ENCODE measurements around the gene CAPN15. TPM values are rescaled to one million over a fixed set of nuclear protein-coding genes. Genes with fewer than 3 reads are reported as not detected.

CAPN15 gene
- total RNA-seq, 5 donors from 2014 or later (not counting 1 experiment from before 2014, with no cell fraction given): 61.7 to 89.0 (median 82.7) TPM

DNA sequence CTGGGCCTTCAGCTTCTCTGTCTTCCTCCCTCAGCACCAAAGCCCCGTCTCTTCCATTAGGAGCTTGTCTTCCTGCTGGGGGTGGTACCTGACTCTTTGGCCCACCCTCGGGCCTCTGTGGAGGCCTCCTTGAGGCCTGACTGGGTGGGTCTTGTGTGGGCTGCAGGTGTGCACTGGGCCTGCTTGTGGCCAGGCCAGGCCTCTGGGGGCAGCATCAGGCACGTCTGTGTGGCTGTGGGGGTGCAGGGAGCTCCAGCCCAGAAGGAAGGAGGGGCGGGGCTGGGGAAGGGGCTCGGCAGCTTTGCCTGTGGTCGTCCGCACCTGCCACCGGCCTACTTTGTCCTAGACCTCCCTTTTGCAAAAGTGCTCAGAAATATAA, 49.3 kb downstream of the CAPN15 start:
- no peaks in the 10 kb centered on the region for H3K36me3 Mint-ChIP-seq
- Histone ChIP-seq H3K27ac (ENCODE audit: low read length) (no peak overlapping the region), H3K4me1 (ENCODE audit: control insufficient read depth in 1 of 2, extremely low read depth in 1 of 2, insufficient read depth in 2 of 2, low read length in 2 of 2) (peaks cover 0 to 10% of the 10 kb centered on the region in 2 experiments), H3K27me3 (replicated peaks in 1 of 2; ENCODE audit: control insufficient read depth in 2 of 2, extremely low read depth in 1 of 2, insufficient read depth in 2 of 2, low read length in 1 of 2) (no peaks in the 10 kb centered on the region), H3K4me3 (ENCODE audit: control insufficient read depth in 1 of 2, extremely low read depth in 1 of 2, low read length in 1 of 2) (no peak overlapping the region), H3K36me3 (ENCODE audit: control insufficient read depth in 2 of 2, extremely low read depth in 1 of 2, insufficient read depth in 1 of 2, low read length in 1 of 2) (peaks cover 2 to 8% of the 10 kb centered on the region in 2 donors), H3K9me3 (no peaks in the 10 kb centered on the region)
- no peak overlapping the region for H3K4me3 Mint-ChIP-seq
- no peak for ATAC-seq (replicated peaks in 1 of 4)
- H3K27me3 Mint-ChIP-seq: no peaks in the 10 kb centered on the region
- H3K27ac Mint-ChIP-seq: no peak overlapping the region
- ChIA-PET POLR2A (no interaction called here), CTCF (interaction anchor here in 1 of 2 donors (0.6 to 0.7 kb wide), 2 partner anchors 10 to 184 kb away, joined by 4 to 6 read pairs; partner anchors contain the start of gene NHLRC4)
- DNase-seq: no peak
- WGBS (ENCODE audit: insufficient coverage): 0% methylated on average over 1 of the region's 8 CpGs
- H3K9me3 Mint-ChIP-seq: no peaks in the 10 kb centered on the region
- peaks cover 2 to 7% (median 4%) of the 10 kb centered on the region in 3 donors for H3K4me1 Mint-ChIP-seq

DNA sequence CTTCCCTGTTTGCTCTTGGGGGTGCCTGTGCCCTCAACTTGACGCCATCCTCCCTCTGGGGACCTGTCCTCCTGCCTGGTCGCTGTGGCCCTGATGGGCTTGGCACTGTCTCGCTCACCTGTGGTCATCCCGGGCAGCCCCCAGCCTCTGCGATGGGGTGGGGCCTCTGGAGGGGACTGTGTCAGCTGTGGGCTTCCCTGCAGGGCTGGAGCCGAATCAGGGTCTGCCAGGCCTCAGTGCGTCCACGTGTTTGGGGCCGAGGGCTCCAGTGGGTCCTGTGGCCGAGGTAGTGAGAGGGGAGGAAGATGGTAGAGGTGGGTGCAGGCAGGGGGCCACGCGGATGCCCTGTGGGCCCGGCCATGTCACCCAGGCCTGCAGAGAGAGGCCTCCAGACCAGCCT, 50.3 kb downstream of the CAPN15 start:
- no peak overlapping the region for H3K27ac Mint-ChIP-seq
- H3K4me1 ChIP-seq (ENCODE audit: control insufficient read depth in 1 of 2, extremely low read depth in 1 of 2, insufficient read depth in 2 of 2, low read length in 2 of 2): peaks cover 0 to 10% of the 10 kb centered on the region in 2 experiments
- CTCF ChIA-PET: no interaction called here
- no peak overlapping the region for H3K27ac ChIP-seq (ENCODE audit: low read length)
- no peaks in the 10 kb centered on the region for H3K9me3 ChIP-seq
- 97% methylated on average over 13 of the region's 13 CpGs for WGBS (ENCODE audit: insufficient coverage)
- DNase-seq (no peak), ATAC-seq (replicated peaks in 1 of 4) (no peak)
- no peaks in the 10 kb centered on the region for H3K36me3 Mint-ChIP-seq
- no peak overlapping the region for H3K4me3 Mint-ChIP-seq
- no peak overlapping the region for H3K4me3 ChIP-seq (ENCODE audit: control insufficient read depth in 1 of 2, extremely low read depth in 1 of 2, low read length in 1 of 2)
- POLR2A ChIA-PET: no interaction called here
- H3K27me3 ChIP-seq (replicated peaks in 1 of 2; ENCODE audit: control insufficient read depth in 2 of 2, extremely low read depth in 1 of 2, insufficient read depth in 2 of 2, low read length in 1 of 2): no peaks in the 10 kb centered on the region
- H3K27me3 Mint-ChIP-seq: no peaks in the 10 kb centered on the region
- peaks cover 0 to 3% (median 0%) of the 10 kb centered on the region in 3 donors for H3K4me1 Mint-ChIP-seq
- peaks cover 2 to 8% of the 10 kb centered on the region in 2 donors for H3K36me3 ChIP-seq (ENCODE audit: control insufficient read depth in 2 of 2, extremely low read depth in 1 of 2, insufficient read depth in 1 of 2, low read length in 1 of 2)
- no peaks in the 10 kb centered on the region for H3K9me3 Mint-ChIP-seq

DNA sequence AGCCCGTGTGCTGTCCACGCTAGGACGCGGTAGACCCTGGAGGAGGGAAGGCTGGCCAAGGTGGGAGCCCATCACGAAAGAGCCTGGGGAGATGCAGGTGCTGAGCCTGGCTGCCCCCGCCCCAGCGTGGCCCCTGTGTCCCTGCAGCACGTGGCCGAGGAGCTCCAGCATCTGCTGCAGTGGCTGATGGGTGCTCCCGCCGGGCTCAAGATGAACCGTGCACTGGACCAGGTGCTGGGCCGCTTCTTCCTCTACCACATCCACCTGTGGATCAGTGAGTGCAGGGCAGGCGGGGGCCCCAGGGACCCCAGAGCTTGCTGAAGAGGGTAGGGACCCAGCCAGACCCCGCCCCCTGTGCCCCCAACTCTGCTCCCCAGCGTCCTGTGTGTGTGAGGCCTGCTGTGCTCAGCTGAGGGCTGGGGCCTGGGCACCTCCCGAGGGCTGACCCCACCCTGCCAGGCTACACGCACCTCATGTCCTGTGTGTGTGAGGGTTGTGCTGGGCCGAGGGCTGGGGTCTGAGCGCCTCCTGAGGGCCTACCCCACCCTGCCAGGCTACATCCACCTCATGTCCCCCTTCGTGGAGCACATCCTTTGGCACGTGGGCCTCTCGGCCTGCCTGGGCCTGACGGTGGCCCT, 50.8 kb downstream of the CAPN15 start:
- Mint-ChIP-seq H3K27ac (no peak overlapping the region), H3K36me3 (no peaks in the 10 kb centered on the region), H3K4me1 (peaks cover 0 to 3% (median 0%) of the 10 kb centered on the region in 3 donors), H3K4me3 (no peak overlapping the region), H3K9me3 (no peaks in the 10 kb centered on the region), H3K27me3 (no peaks in the 10 kb centered on the region)
- peaks cover 0 to 10% of the 10 kb centered on the region in 2 experiments for H3K4me1 ChIP-seq (ENCODE audit: control insufficient read depth in 1 of 2, extremely low read depth in 1 of 2, insufficient read depth in 2 of 2, low read length in 2 of 2)
- ChIA-PET CTCF (interaction anchor here in 1 of 2 donors (1.0 to 1.1 kb wide), 2 partner anchors 10 to 57 kb away, joined by 3 to 5 read pairs; partner anchors contain the start of gene METTL26), POLR2A (no interaction called here)
- H3K9me3 ChIP-seq: no peaks in the 10 kb centered on the region
- no peaks in the 10 kb centered on the region for H3K27me3 ChIP-seq (replicated peaks in 1 of 2; ENCODE audit: control insufficient read depth in 2 of 2, extremely low read depth in 1 of 2, insufficient read depth in 2 of 2, low read length in 1 of 2)
- 92% methylated on average over 12 of the region's 24 CpGs for WGBS (ENCODE audit: insufficient coverage)
- H3K36me3 ChIP-seq (ENCODE audit: control insufficient read depth in 2 of 2, extremely low read depth in 1 of 2, insufficient read depth in 1 of 2, low read length in 1 of 2): peaks cover 2 to 8% of the 10 kb centered on the region in 2 donors
- no peak overlapping the region for H3K4me3 ChIP-seq (ENCODE audit: control insufficient read depth in 1 of 2, extremely low read depth in 1 of 2, low read length in 1 of 2)
- DNase-seq (no peak), ATAC-seq (replicated peaks in 1 of 4) (no peak)
- no peak overlapping the region for H3K27ac ChIP-seq (ENCODE audit: low read length)

DNA sequence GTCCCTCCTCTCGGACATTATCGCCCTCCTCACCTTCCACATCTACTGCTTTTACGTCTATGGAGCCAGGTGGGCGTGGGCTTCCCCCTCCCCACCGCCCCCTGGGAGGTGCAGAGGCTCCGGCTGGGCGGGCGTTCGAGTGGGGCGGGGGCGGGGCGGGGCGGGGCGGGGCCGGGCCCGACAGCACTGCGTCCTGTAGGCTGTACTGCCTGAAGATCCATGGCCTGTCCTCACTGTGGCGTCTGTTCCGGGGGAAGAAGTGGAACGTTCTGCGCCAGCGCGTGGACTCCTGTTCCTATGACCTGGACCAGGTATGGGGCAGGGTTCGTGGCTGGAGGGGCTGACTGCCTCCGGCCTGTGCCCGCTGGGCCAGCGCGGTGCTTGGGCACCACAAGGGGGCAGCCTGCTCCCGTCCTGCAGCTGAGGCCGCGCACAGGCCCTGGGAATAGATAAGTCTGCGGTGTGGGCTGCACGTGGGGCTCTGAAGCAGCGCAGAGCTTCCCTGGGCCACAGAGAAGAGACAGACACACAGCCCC, 51.4 kb downstream of the CAPN15 start:
- POLR2A ChIA-PET: no interaction called here
- WGBS (ENCODE audit: insufficient coverage): 38% methylated on average over 31 of the region's 34 CpGs
- no peak overlapping the region for H3K27ac Mint-ChIP-seq

DNA sequence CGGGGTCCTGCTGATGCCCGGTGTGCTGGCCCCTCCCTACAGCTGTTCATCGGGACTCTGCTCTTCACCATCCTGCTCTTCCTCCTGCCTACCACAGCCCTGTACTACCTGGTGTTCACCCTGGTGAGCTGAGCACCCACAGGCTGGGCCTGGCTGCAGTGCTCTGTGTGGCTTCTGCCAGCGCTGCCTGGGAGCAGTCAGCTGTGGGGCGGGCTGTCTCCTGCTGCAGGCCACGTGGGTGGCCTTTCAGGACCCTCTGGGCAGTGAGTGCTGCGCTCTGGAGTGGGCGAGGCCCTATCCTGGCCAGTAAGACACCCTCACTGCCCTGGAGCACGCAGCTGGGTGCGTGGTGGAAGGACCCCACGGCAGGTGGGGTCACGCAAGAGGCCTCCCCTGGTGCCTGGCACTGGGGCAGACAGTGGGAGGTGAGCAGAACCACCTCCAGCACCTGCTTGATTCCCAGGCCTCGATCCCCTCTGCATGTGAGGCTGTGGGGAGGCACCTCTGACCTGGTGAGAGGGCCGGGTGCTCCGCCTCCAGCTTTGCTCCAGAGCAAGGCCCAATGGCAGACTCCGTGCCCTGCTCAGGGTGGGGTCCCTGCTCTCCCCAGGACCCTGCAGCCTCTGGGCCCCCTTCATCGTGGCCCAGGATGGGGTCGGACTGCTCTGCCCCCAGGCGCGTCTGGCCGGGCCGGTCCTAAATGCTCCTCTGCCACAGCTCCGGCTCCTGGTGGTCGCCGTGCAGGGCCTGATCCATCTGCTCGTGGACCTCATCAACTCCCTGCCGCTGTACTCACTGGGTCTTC, 52.8 kb downstream of the CAPN15 start:
- WGBS (ENCODE audit: insufficient coverage): 92% methylated on average over 27 of the region's 27 CpGs
- peaks cover 0 to 3% (median 0%) of the 10 kb centered on the region in 3 donors for H3K4me1 Mint-ChIP-seq
- Histone ChIP-seq H3K9me3 (no peaks in the 10 kb centered on the region), H3K27ac (ENCODE audit: low read length) (no peak overlapping the region), H3K4me1 (ENCODE audit: control insufficient read depth in 1 of 2, extremely low read depth in 1 of 2, insufficient read depth in 2 of 2, low read length in 2 of 2) (peaks cover 0 to 12% of the 10 kb centered on the region in 2 experiments), H3K27me3 (replicated peaks in 1 of 2; ENCODE audit: control insufficient read depth in 2 of 2, extremely low read depth in 1 of 2, insufficient read depth in 2 of 2, low read length in 1 of 2) (peaks cover 0 to under 1% of the 10 kb centered on the region in 2 experiments), H3K36me3 (ENCODE audit: control insufficient read depth in 2 of 2, extremely low read depth in 1 of 2, insufficient read depth in 1 of 2, low read length in 1 of 2) (no peaks in the 10 kb centered on the region), H3K4me3 (ENCODE audit: control insufficient read depth in 1 of 2, extremely low read depth in 1 of 2, low read length in 1 of 2) (no peak overlapping the region)
- no peak for ATAC-seq (replicated peaks in 1 of 4)
- no peak for DNase-seq
- CTCF ChIA-PET: interaction anchor here in 1 of 2 donors (0.6 kb wide), 1 partner anchor 1331 kb away, joined by 7 read pairs; no protein-coding TSS in a partner anchor
- no peaks in the 10 kb centered on the region for H3K27me3 Mint-ChIP-seq
- no peaks in the 10 kb centered on the region for H3K36me3 Mint-ChIP-seq
- H3K4me3 Mint-ChIP-seq: no peak overlapping the region
- no peak overlapping the region for H3K27ac Mint-ChIP-seq
- POLR2A ChIA-PET: no interaction called here
- no peaks in the 10 kb centered on the region for H3K9me3 Mint-ChIP-seq

More for the DNA sequence above, 51.4 kb downstream of the CAPN15 start:
- peaks cover under 1 to 8% of the 10 kb centered on the region in 2 donors for H3K36me3 ChIP-seq (ENCODE audit: control insufficient read depth in 2 of 2, extremely low read depth in 1 of 2, insufficient read depth in 1 of 2, low read length in 1 of 2)
- Mint-ChIP-seq H3K36me3 (no peaks in the 10 kb centered on the region), H3K27me3 (no peaks in the 10 kb centered on the region), H3K9me3 (no peaks in the 10 kb centered on the region), H3K4me3 (no peak overlapping the region), H3K4me1 (peaks cover 0 to 3% (median 0%) of the 10 kb centered on the region in 3 donors)
- CTCF ChIA-PET: interaction anchor here in 1 of 2 donors (1.0 to 1.1 kb wide), 2 partner anchors 10 to 57 kb away, joined by 3 to 5 read pairs; partner anchors contain the start of gene METTL26
- peaks cover 0 to 10% of the 10 kb centered on the region in 2 experiments for H3K4me1 ChIP-seq (ENCODE audit: control insufficient read depth in 1 of 2, extremely low read depth in 1 of 2, insufficient read depth in 2 of 2, low read length in 2 of 2)
- no peak overlapping the region for H3K4me3 ChIP-seq (ENCODE audit: control insufficient read depth in 1 of 2, extremely low read depth in 1 of 2, low read length in 1 of 2)
- H3K9me3 ChIP-seq: no peaks in the 10 kb centered on the region
- H3K27me3 ChIP-seq (replicated peaks in 1 of 2; ENCODE audit: control insufficient read depth in 2 of 2, extremely low read depth in 1 of 2, insufficient read depth in 2 of 2, low read length in 1 of 2): no peaks in the 10 kb centered on the region
- no peak overlapping the region for H3K27ac ChIP-seq (ENCODE audit: low read length)
- ATAC-seq (replicated peaks in 1 of 4): peak; percentile 75 to 92 (median 80)
- peak in 32 of 35 experiments; percentile 28 to 81 (median 50) for DNase-seq

DNA sequence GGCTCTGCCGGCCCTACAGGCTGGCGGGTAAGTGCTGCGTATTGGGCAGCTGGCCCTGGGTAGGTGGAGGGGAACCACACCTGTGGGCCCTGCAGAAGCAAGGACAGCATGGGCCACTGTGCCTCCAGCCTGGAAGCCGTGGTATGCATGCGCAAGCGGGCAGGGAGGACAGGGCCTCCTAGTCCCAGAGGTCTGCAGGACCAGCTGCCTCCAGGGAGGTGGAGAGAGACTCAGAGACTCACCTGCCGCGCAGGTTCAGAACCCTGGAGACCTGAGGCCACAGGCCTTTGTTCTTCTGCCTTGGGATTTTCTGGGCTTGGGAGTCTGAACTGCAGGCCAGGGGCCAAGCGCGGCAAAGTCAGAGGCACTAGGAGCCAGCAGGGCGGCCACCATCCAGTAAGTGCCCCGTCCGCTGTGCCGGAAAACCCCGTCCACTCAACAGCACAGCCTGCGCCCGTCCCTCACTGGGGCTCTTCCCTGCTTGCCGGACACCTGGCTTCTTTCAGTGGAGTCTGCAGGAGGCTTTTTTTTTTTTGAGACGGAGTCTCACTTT, 53.5 kb downstream of the CAPN15 start:
- Histone ChIP-seq H3K36me3 (ENCODE audit: control insufficient read depth in 2 of 2, extremely low read depth in 1 of 2, insufficient read depth in 1 of 2, low read length in 1 of 2) (no peaks in the 10 kb centered on the region), H3K27me3 (replicated peaks in 1 of 2; ENCODE audit: control insufficient read depth in 2 of 2, extremely low read depth in 1 of 2, insufficient read depth in 2 of 2, low read length in 1 of 2) (peaks cover 0 to 4% of the 10 kb centered on the region in 2 experiments), H3K27ac (ENCODE audit: low read length) (no peak overlapping the region), H3K9me3 (no peaks in the 10 kb centered on the region), H3K4me3 (ENCODE audit: control insufficient read depth in 1 of 2, extremely low read depth in 1 of 2, low read length in 1 of 2) (no peak overlapping the region), H3K4me1 (ENCODE audit: control insufficient read depth in 1 of 2, extremely low read depth in 1 of 2, insufficient read depth in 2 of 2, low read length in 2 of 2) (peaks cover 0 to 14% of the 10 kb centered on the region in 2 experiments)
- Mint-ChIP-seq H3K27ac (no peak overlapping the region), H3K4me3 (no peak overlapping the region), H3K4me1 (peaks cover 0 to 5% (median 3%) of the 10 kb centered on the region in 3 donors), H3K27me3 (no peaks in the 10 kb centered on the region), H3K9me3 (no peaks in the 10 kb centered on the region), H3K36me3 (no peaks in the 10 kb centered on the region)
- CTCF ChIA-PET: no interaction called here
- ATAC-seq (replicated peaks in 1 of 4): no peak
- POLR2A ChIA-PET: no interaction called here
- WGBS (ENCODE audit: insufficient coverage): 94% methylated on average over 18 of the region's 19 CpGs
- no peak for DNase-seq
